Nephron (organoid): ENCODE results near the gene GRIK3.

Experiments
- H3K27ac Mint-ChIP-seq, 3 experiments: 2 replicates each; pipeline ENCODE4 v1.8.0; 2020; ENCODE audit warnings: mixed read lengths in 3 of 3, mild to moderate bottlenecking in 2 of 3, moderate library complexity in 1 of 3
- H3K27me3 Mint-ChIP-seq: 2 replicates; pipeline ENCODE4 v1.8.0; 2021; ENCODE audit warnings: low read depth, mild to moderate bottlenecking, moderate library complexity, mixed read lengths
- H3K36me3 Mint-ChIP-seq: 2 replicates; pipeline ENCODE4 v1.8.0; 2020; ENCODE audit warnings: low read depth, mixed read lengths
- H3K4me1 Mint-ChIP-seq: 2 replicates; pipeline ENCODE4 v1.8.0; 2020; ENCODE audit warnings: mixed read lengths
- H3K4me3 Mint-ChIP-seq, 3 experiments: 2 replicates each; pipeline ENCODE4 v1.8.0; 2020; ENCODE audit warnings: mild to moderate bottlenecking in 3 of 3, mixed read lengths in 3 of 3, moderate library complexity in 2 of 3
- H3K9me3 Mint-ChIP-seq: 2 replicates; pipeline ENCODE4 v1.8.0; 2020; ENCODE audit warnings: mixed read lengths
- TF ChIP-seq, protein P1 (sequence below), 3 experiments: fragments of 200-600 bp; sonication (generic); IDR thresholded peaks; one replicate each; pipeline ENCODE4 v1.5.0; 2021; ENCODE audit warnings: antibody characterized with exemption in 3 of 3; ENCODE audit not compliant: unreplicated experiment in 3 of 3

Gene GRIK3

GRCh38 chr1:36775716-36776115 lies 258.6 kb downstream of the GRIK3 start:
- H3K27ac Mint-ChIP-seq: no peak overlapping the region
- no peaks in the 10 kb centered on the region for H3K9me3 Mint-ChIP-seq
- TF ChIP-seq, protein P1, sequence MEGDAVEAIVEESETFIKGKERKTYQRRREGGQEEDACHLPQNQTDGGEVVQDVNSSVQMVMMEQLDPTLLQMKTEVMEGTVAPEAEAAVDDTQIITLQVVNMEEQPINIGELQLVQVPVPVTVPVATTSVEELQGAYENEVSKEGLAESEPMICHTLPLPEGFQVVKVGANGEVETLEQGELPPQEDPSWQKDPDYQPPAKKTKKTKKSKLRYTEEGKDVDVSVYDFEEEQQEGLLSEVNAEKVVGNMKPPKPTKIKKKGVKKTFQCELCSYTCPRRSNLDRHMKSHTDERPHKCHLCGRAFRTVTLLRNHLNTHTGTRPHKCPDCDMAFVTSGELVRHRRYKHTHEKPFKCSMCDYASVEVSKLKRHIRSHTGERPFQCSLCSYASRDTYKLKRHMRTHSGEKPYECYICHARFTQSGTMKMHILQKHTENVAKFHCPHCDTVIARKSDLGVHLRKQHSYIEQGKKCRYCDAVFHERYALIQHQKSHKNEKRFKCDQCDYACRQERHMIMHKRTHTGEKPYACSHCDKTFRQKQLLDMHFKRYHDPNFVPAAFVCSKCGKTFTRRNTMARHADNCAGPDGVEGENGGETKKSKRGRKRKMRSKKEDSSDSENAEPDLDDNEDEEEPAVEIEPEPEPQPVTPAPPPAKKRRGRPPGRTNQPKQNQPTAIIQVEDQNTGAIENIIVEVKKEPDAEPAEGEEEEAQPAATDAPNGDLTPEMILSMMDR (IDR thresholded peaks at IDR 0.05; ENCODE audit: unreplicated experiment in 3 of 3): no peak
- no peak overlapping the region for H3K4me3 Mint-ChIP-seq
- H3K36me3 Mint-ChIP-seq: no peaks in the 10 kb centered on the region
- peaks cover 36% of the 10 kb centered on the region for H3K4me1 Mint-ChIP-seq
- H3K27me3 Mint-ChIP-seq: peaks cover 72% of the 10 kb centered on the region

GRCh38 chr1:36773827-36774541 lies 260.3 kb downstream of the GRIK3 start:
- Mint-ChIP-seq H3K36me3 (no peaks in the 10 kb centered on the region), H3K4me1 (peaks cover 31% of the 10 kb centered on the region)

GRCh38 chr1:36772647-36773495 lies 261.4 kb downstream of the GRIK3 start:
- no peaks in the 10 kb centered on the region for H3K36me3 Mint-ChIP-seq
- TF ChIP-seq, protein P1 (IDR thresholded peaks at IDR 0.05; ENCODE audit: unreplicated experiment in 3 of 3): no peak
- H3K9me3 Mint-ChIP-seq: no peaks in the 10 kb centered on the region
- H3K27me3 Mint-ChIP-seq: peaks cover 89% of the 10 kb centered on the region
- H3K4me1 Mint-ChIP-seq: peaks cover 26% of the 10 kb centered on the region
- H3K27ac Mint-ChIP-seq: no peak overlapping the region
- no peak overlapping the region for H3K4me3 Mint-ChIP-seq

More at GRCh38 chr1:36773827-36774541, 260.3 kb downstream of the GRIK3 start:
- Mint-ChIP-seq H3K27ac (no peak overlapping the region), H3K9me3 (no peaks in the 10 kb centered on the region), H3K4me3 (no peak overlapping the region), H3K27me3 (peaks cover 84% of the 10 kb centered on the region)
- TF ChIP-seq, protein P1 (IDR thresholded peaks at IDR 0.05; ENCODE audit: unreplicated experiment in 3 of 3): no peak

DNA sequence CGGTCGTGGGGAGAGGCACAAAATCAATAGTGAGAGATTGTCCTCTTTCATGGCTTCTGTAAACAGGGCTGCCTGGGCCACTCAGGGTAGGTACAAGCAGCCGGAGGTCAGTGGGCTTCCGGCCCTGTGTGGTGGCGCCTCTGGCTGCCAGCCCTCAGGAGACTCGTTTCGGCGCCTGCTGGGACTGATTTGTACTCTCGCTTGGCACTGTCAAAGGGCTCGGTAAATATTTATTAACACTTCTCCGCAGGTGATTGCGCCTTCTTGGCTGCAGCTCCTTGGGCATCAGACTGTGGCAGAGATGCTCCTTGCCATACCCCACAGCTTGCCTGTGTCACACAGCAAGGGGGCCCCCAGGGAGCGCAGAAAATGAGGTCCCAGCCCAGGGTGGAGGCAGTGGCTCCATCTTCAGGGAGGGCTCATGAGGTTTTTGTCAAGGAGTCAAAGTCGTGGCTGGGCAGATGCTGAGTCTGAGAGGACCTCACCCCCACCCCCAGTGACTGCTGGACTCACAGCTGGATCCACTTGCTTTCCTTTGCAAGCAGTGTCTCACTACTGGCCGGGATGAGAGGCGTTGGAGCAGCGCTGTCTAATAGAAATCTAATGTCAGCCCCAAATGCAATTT lies 262.5 kb downstream of the GRIK3 start:
- H3K4me1 Mint-ChIP-seq: peaks cover 16% of the 10 kb centered on the region
- no peak overlapping the region for H3K4me3 Mint-ChIP-seq
- no peaks in the 10 kb centered on the region for H3K36me3 Mint-ChIP-seq
- H3K27me3 Mint-ChIP-seq: peaks cover 83% of the 10 kb centered on the region
- TF ChIP-seq, protein P1 (IDR thresholded peaks at IDR 0.05; ENCODE audit: unreplicated experiment in 3 of 3): no peak
- no peak overlapping the region for H3K27ac Mint-ChIP-seq
- H3K9me3 Mint-ChIP-seq: no peaks in the 10 kb centered on the region

- TF ChIP-seq, protein P1 (IDR thresholded peaks at IDR 0.05; ENCODE audit: unreplicated experiment in 3 of 3): no peak
- Mint-ChIP-seq H3K4me1 (peaks cover 10% of the 10 kb centered on the region), H3K27ac (no peak overlapping the region), H3K36me3 (no peaks in the 10 kb centered on the region), H3K9me3 (no peaks in the 10 kb centered on the region), H3K27me3 (peaks cover 83% of the 10 kb centered on the region), H3K4me3 (no peak overlapping the region)
Observed at GRCh38 chr1:36771240-36771639, 263.1 kb downstream of the GRIK3 start.
